ENCODE results near the gene SSR2. TPM values are rescaled to one million over a fixed set of nuclear protein-coding genes. Genes with fewer than 3 reads are reported as not detected.
"Not testable (repeated sequence)": the region's sequence is repeated elsewhere in the genome, so short reads cannot be mapped to it uniquely, and the experiment has no call there.

Gene SSR2
- total and polyA plus RNA-seq, 4 donors: 93.1 to 264 (median 173) TPM

- no peak for TF ChIP-seq CTCF (IDR thresholded peaks at IDR 0.05; ENCODE audit: low read depth, low read length, missing input control)
- no peak for TF ChIP-seq FOXA2 (IDR thresholded peaks at IDR 0.05)
- no peak for TF ChIP-seq NR2F2 (IDR thresholded peaks at IDR 0.05)
- no peak for TF ChIP-seq HNF4G (IDR thresholded peaks at IDR 0.05)
These were observed 30.6 kb downstream of the SSR2 start (continued) for GRCh38 chr1:155990005-155990739.

- Histone ChIP-seq H3K27ac (ENCODE audit: low read depth in 1 of 2, low read length in 2 of 2) (no peak overlapping the region), H3K4me3 (ENCODE audit: low read depth in 1 of 3, low read length in 3 of 3) (no peak overlapping the region), H3K9me3 (ENCODE audit: control insufficient read depth in 4 of 4, low read length in 3 of 4) (no peaks in the 10 kb centered on the region), H3K36me3 (ENCODE audit: control insufficient read depth in 4 of 4, insufficient read depth in 3 of 4, low read depth in 1 of 4, low read length in 3 of 4) (no peaks in the 10 kb centered on the region), H3K27me3 (ENCODE audit: control insufficient read depth in 4 of 4, insufficient read depth in 4 of 4, low read length in 3 of 4) (no peaks in the 10 kb centered on the region), H3K9ac (ENCODE audit: low read depth in 1 of 2, low read length in 2 of 2) (no peak overlapping the region), H3K4me1 (ENCODE audit: control insufficient read depth in 4 of 4, insufficient read depth in 4 of 4, low read length in 3 of 4) (peaks cover 8 to 21% (median 16%) of the 10 kb centered on the region in 4 donors)
- 41% methylated on average over 9 of the region's 9 CpGs for WGBS
- peak; percentile 76 for DNase-seq (ENCODE audit: low spot score)
- TF ChIP-seq RAD21 (IDR thresholded peaks at IDR 0.05): peak; percentile 98 to 99
- TF ChIP-seq MAX (IDR thresholded peaks at IDR 0.05): no peak
- TF ChIP-seq CTCF (IDR thresholded peaks at IDR 0.05; ENCODE audit: low read depth, low read length, missing input control): peak; percentile 99
- TF ChIP-seq EGR1 (IDR thresholded peaks at IDR 0.05; ENCODE audit: low read depth in 2 of 2): no peak
These were observed 31.3 kb downstream of the SSR2 start for GRCh38 chr1:155989242-155990004.

GRCh38 chr1:155984903-155985645, 35.7 kb downstream of the SSR2 start:
- H3K9me3 ChIP-seq (ENCODE audit: control insufficient read depth in 4 of 4, low read length in 3 of 4); H3K9ac ChIP-seq (ENCODE audit: low read depth in 1 of 2, low read length in 2 of 2); H3K4me3 ChIP-seq (ENCODE audit: low read depth in 1 of 3, low read length in 3 of 3); DNase-seq (ENCODE audit: low spot score); H3K36me3 ChIP-seq (ENCODE audit: control insufficient read depth in 4 of 4, insufficient read depth in 3 of 4, low read depth in 1 of 4, low read length in 3 of 4); H3K27ac ChIP-seq (ENCODE audit: low read depth in 1 of 2, low read length in 2 of 2); H3K27me3 ChIP-seq (ENCODE audit: control insufficient read depth in 4 of 4, insufficient read depth in 4 of 4, low read length in 3 of 4): not testable (repeated sequence)
- H3K4me1 ChIP-seq (ENCODE audit: control insufficient read depth in 4 of 4, insufficient read depth in 4 of 4, low read length in 3 of 4): peaks cover 0 to 11% (median 5%) of the 10 kb centered on the region in 4 donors
- WGBS: 92% methylated on average over 11 of the region's 11 CpGs

Measured in liver (tissue), 9 donors.